PFSK-1 (cell line): ENCODE data around the gene CFAP61. TPM values are rescaled to one million over a fixed set of nuclear protein-coding genes. Genes with fewer than 3 reads are reported as not detected.

Experiments used
- FOXP2 ChIP-seq: optimal IDR thresholded peaks from 2 replicates; pipeline ENCODE3; 2011; ENCODE audit warnings: borderline replicate concordance, control low read depth, inconsistent platforms; ENCODE audit not compliant: insufficient read depth; ENCODE audit errors: extremely low read length, extremely low read depth
- POLR2AphosphoS5 ChIP-seq: IDR thresholded peaks from 2 replicates; pipeline ENCODE4 v1.6.1; 2012; ENCODE audit warnings: low read depth, mild to moderate bottlenecking, control low read depth, low read length, moderate library complexity
- SIN3A ChIP-seq: IDR thresholded peaks from 2 replicates; pipeline ENCODE4 v1.6.1; 2012; ENCODE audit warnings: mild to moderate bottlenecking, low read length, moderate library complexity, borderline replicate concordance; ENCODE audit not compliant: insufficient read depth
- TAF1 ChIP-seq: IDR thresholded peaks from 2 replicates; pipeline ENCODE4 v1.6.1; 2012; ENCODE audit warnings: low read length, control low read depth, borderline replicate concordance; ENCODE audit not compliant: insufficient read depth
- polyA plus RNA-seq: library from polyadenylated mRNA; unstranded; fragments of >200 nt; gene quantifications from one replicate; pipeline ENCODE4 v1.2.1, GENCODE V29; 2012; ENCODE audit warnings: low read depth, missing spikeins; ENCODE audit not compliant: insufficient read length
- TF ChIP-seq, protein P1 (sequence below), 2 experiments: IDR thresholded peaks; 2 replicates each; pipeline versions ENCODE4 v1.6.1 to v1.8.0; 2011 to 2012; ENCODE audit warnings: low read depth in 2 of 2, low read length in 2 of 2, control low read depth in 1 of 2, inconsistent platforms in 1 of 2, mild to moderate bottlenecking in 1 of 2, moderate library complexity in 1 of 2; ENCODE audit not compliant: insufficient read depth in 1 of 2

The CFAP61 gene, protein sequence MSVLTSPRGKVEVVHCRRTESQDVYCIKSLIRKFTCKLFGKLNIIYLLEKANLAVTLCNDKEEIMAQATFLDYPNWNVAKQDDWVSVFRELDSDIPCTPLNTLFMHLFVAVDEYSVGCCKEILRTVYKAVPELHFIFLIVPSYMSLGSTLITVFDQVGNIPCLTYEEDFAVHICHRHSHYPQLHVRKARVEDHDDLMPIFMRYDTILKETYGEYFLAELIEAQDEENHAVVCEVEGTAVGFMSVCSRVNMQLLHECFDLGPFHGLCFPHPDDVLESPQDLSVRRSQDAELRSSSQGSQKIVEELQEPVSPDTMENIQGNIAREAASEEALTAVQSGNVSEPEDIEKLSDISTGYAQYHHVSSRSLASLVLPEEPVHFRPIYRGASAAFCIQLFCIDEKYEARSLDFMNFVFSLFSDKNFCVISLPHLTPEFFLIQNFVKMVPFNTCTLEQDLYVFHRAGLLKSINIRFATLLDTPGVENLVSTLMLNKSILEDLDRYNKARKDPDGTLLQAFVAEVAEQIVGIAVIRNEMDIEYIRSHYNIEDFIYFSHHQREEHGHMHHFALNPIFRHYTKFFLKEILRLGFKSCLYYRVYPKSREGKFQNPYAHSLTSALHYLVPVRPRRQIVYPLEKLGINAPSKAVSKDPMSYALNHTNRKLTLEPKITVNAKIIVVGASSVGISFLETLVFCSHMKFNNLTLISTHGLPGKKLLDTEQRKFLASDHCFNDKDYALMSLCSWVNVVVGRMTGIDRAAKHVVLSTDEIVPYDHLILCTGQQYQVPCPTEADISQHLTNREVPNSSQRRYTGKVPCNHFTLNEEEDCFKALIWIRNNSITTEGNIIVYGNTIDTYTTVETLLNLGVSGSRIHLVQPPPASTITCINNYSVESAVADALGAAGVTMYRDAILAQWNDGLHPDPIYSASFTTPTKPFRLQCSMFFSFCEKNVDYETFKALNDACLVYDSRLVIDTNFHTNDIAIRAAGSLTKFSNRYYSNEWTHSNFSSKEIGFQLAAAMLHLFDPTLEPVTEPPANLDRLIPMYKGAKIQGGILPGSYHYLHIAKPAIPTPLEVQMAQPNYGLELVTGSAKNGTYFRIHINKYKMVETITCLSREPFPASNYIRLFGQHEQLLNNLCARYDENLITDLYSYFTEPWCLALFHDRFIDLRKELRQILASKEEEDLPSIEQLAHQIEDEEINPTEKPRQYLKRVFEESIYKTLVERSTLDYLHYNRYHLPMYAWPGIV
- not detected for polyA plus RNA-seq

DNA sequence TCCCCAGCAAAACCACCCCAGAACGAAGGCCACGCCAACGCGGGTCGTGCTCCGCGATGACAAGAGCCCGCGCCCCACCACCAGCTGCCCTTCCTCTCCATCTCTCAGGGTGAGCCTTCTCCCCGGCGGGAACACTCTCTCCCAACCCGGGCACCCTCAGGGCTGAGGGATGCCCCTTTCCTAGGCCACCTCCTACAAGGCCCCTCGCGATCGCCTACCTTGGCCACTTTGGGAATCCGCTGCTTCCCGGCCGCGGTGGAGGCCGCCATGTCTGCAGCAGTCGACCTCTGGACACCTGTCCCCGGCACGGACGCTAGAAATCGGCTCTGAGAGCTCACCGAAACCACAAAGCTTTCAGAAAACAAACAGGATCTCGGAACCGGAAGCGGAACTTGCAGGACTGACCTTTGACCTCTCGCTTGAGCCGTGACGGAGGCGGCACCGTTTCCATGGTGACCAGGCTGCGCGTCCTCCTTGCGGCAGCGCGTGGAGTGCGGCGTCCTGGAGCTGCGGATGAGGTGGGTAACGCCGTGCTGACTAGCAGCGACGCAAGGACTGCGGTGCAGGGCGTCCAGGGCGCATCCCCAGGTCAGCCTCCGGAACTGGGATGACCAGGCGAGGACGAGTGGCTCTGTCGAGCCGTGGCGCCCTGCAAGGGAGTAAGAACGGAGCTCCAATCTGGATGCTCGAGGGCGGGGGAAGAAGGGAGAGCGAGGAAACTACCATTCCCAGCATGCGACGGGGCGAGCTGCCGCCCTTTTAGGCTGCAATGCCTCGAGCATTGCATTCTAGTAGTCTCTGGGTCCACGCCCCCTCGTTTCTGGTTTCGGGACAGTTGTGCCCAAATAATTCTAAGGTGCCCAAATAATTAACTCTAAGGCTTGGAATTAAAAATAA lies at the start of gene CFAP61, which contains the start of gene CRNKL1:
CFAP61 (plus strand) TSS at position 459 of the 897 bp plus-strand sequence. CDS start 4,122 bp downstream, outside the sequence.
CRNKL1 (minus strand) TSS at position 393 of the 897 bp plus-strand sequence; CDS start at position 269, 124 bp downstream.
- 0 out of 2 replicates have a peak, but pooled peaks have one; percentile 44 for TF ChIP-seq POLR2AphosphoS5
- peak; percentile 58; the same call in 1 of the 2 replicates for TF ChIP-seq TAF1
- TF ChIP-seq, protein P1, sequence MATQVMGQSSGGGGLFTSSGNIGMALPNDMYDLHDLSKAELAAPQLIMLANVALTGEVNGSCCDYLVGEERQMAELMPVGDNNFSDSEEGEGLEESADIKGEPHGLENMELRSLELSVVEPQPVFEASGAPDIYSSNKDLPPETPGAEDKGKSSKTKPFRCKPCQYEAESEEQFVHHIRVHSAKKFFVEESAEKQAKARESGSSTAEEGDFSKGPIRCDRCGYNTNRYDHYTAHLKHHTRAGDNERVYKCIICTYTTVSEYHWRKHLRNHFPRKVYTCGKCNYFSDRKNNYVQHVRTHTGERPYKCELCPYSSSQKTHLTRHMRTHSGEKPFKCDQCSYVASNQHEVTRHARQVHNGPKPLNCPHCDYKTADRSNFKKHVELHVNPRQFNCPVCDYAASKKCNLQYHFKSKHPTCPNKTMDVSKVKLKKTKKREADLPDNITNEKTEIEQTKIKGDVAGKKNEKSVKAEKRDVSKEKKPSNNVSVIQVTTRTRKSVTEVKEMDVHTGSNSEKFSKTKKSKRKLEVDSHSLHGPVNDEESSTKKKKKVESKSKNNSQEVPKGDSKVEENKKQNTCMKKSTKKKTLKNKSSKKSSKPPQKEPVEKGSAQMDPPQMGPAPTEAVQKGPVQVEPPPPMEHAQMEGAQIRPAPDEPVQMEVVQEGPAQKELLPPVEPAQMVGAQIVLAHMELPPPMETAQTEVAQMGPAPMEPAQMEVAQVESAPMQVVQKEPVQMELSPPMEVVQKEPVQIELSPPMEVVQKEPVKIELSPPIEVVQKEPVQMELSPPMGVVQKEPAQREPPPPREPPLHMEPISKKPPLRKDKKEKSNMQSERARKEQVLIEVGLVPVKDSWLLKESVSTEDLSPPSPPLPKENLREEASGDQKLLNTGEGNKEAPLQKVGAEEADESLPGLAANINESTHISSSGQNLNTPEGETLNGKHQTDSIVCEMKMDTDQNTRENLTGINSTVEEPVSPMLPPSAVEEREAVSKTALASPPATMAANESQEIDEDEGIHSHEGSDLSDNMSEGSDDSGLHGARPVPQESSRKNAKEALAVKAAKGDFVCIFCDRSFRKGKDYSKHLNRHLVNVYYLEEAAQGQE (IDR thresholded peaks at IDR 0.05; ENCODE audit: insufficient read depth in 1 of 2, low read depth in 2 of 2, low read length in 2 of 2) = no peak
- peak; percentile 99 for TF ChIP-seq SIN3A
- TF ChIP-seq FOXP2 = peak; percentile 88

DNA sequence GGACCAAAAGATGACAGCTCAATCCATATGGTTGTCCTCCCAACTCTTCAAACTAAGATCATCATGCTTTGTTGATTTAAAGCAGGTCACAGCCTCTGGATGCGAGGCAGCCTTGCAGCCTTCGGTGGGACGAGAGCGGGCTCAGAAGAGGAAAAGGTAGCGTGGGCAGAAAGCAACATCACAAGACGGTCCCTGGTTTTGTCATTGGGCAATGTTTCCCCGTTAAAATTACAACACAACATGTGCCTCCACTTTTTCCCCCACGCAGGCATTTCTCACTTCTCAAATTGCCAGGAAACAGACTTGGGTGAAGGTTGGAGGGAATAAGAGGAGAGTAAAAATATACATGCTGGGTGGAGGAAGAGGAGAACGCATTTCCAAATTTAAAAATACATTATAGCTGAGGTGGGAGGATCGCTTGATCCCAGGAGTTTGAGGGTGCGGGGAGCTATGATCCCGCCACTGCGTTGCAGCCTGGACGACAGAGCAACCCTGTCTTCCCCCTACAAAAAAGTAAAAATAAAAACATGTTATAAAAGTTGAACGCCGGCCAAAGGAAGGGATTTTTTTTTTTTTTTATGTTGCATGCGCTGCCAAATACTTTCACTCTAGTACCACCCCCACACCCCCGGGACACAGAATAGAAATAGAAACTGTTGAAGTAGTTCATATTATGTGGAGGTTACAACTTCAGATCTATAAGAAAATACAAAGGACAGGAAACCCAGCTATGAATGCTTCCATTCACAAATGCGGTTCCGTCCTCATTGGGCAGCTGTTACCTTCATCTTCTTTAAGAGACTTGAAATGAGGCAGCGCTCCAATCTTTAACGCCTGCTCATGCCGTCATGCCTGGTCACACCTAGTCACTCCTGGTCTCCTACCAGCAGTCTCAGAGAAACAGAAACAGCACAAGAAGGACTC lies 49.0 kb upstream of the CFAP61 start:
- TF ChIP-seq SIN3A = no peak
- TF ChIP-seq POLR2AphosphoS5 = peak; percentile 26

- no peak for TF ChIP-seq SIN3A
- no peak for TF ChIP-seq FOXP2
- TF ChIP-seq POLR2AphosphoS5 = no peak
- TF ChIP-seq, protein P1 (IDR thresholded peaks at IDR 0.05; ENCODE audit: insufficient read depth in 1 of 2, low read depth in 2 of 2, low read length in 2 of 2) = no peak
- TF ChIP-seq TAF1 = no peak
These were observed 47.0 kb upstream of the CFAP61 start for GRCh38 chr20:20005342-20005741.

- TF ChIP-seq SIN3A (no peak), POLR2AphosphoS5 (no peak), FOXP2 (no peak), TAF1 (no peak)
- TF ChIP-seq, protein P1 (IDR thresholded peaks at IDR 0.05; ENCODE audit: insufficient read depth in 1 of 2, low read depth in 2 of 2, low read length in 2 of 2) = no peak
These were observed 42.5 kb upstream of the CFAP61 start for GRCh38 chr20:20009784-20010253.
